ENCODE results near the gene GRIK3. TPM values are rescaled to one million over a fixed set of nuclear protein-coding genes. Genes with fewer than 3 reads are reported as not detected.

The GRIK3 gene
- total RNA-seq, 5 donors from 2014 or later (not counting 1 experiment from before 2014, with no cell fraction given) = 0.03 TPM; not detected in 4

DNA sequence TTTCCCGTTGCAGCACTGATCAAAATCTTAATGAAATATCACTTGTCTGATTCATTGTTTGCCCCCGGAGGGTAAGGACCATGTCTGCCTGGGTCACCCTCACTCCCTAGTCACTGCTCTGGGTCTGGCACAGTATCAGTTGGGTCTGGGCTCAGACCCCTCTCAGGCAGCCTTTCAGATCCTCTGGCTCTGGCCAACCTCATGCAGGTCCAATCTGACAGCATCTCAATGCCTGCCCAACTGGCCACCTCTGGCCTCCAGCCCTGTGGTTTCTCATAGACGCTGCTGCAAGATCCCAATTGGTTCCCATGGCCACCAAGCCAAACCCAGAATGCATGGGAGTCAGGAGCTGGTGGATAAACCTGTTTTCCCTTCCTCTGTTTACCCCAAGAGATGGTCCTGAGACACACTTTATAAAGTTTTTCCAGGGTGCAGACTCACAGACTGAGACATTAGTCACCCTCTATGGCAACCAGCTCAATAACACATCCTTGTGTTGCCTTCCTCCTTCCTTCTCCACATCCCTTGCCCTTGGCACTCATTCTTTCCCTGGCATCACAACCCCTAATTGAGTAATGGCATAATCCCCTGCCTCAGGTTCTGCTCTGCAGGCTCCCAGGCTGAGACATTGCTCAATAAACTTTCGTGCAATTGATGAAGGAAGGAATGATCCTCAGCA is 199.2 kb downstream of the GRIK3 start:
- Mint-ChIP-seq H3K4me3 (no peak overlapping the region), H3K27me3 (peaks cover 26 to 33% of the 10 kb centered on the region in 2 donors), H3K4me1 (no peaks in the 10 kb centered on the region), H3K9me3 (no peaks in the 10 kb centered on the region), H3K36me3 (no peaks in the 10 kb centered on the region), H3K27ac (no peak overlapping the region)
- H3K9me3 ChIP-seq = no peaks in the 10 kb centered on the region
- H3K27me3 ChIP-seq (replicated peaks in 1 of 2; ENCODE audit: control insufficient read depth in 2 of 2, extremely low read depth in 1 of 2, insufficient read depth in 2 of 2, low read length in 1 of 2) = peaks cover 0 to 43% of the 10 kb centered on the region in 2 experiments
- H3K4me1 ChIP-seq (ENCODE audit: control insufficient read depth in 1 of 2, extremely low read depth in 1 of 2, insufficient read depth in 2 of 2, low read length in 2 of 2) = no peaks in the 10 kb centered on the region
- no peak for ATAC-seq (replicated peaks in 1 of 4)
- CTCF ChIA-PET = no interaction called here
- H3K4me3 ChIP-seq (ENCODE audit: control insufficient read depth in 1 of 2, extremely low read depth in 1 of 2, low read length in 1 of 2) = no peak overlapping the region
- 50% methylated on average over 1 of the region's 4 CpGs for WGBS (ENCODE audit: insufficient coverage)
- no peak overlapping the region for H3K27ac ChIP-seq (ENCODE audit: low read length)
- no peaks in the 10 kb centered on the region for H3K36me3 ChIP-seq (ENCODE audit: control insufficient read depth in 2 of 2, extremely low read depth in 1 of 2, insufficient read depth in 1 of 2, low read length in 1 of 2)
- no peak for DNase-seq
- POLR2A ChIA-PET = no interaction called here

DNA sequence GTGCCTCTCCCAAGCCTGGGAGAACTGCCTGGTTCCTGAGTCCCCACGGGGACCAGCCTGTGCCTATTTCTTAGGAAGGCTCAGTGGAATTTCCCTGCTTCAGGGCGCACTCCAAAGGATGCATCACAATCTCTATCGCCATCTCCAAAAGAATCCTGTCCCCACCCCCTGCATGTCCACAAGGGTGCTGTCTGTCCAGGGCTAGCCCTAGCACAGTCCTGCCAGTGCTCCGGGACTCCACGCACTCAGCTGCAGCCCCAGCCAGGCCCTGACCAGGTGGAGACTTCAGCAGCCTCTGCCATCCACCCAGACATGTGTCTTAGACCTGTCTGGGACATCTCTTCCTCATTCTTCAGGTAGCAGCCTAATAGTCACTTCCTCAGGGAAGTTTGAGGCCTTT is 199.7 kb downstream of the GRIK3 start:
- Mint-ChIP-seq H3K27ac (no peak overlapping the region), H3K4me3 (no peak overlapping the region), H3K9me3 (no peaks in the 10 kb centered on the region), H3K27me3 (peaks cover 26 to 33% of the 10 kb centered on the region in 2 donors), H3K36me3 (no peaks in the 10 kb centered on the region), H3K4me1 (no peaks in the 10 kb centered on the region)
- Histone ChIP-seq H3K4me3 (ENCODE audit: control insufficient read depth in 1 of 2, extremely low read depth in 1 of 2, low read length in 1 of 2) (no peak overlapping the region), H3K4me1 (ENCODE audit: control insufficient read depth in 1 of 2, extremely low read depth in 1 of 2, insufficient read depth in 2 of 2, low read length in 2 of 2) (no peaks in the 10 kb centered on the region), H3K36me3 (ENCODE audit: control insufficient read depth in 2 of 2, extremely low read depth in 1 of 2, insufficient read depth in 1 of 2, low read length in 1 of 2) (no peaks in the 10 kb centered on the region), H3K27ac (ENCODE audit: low read length) (no peak overlapping the region), H3K9me3 (no peaks in the 10 kb centered on the region), H3K27me3 (replicated peaks in 1 of 2; ENCODE audit: control insufficient read depth in 2 of 2, extremely low read depth in 1 of 2, insufficient read depth in 2 of 2, low read length in 1 of 2) (peaks cover 0 to 43% of the 10 kb centered on the region in 2 experiments)
- ATAC-seq (replicated peaks in 1 of 4) (no peak), DNase-seq (no peak)
- ChIA-PET POLR2A (no interaction called here), CTCF (no interaction called here)
- 81% methylated on average over 5 of the region's 5 CpGs for WGBS (ENCODE audit: insufficient coverage)

DNA sequence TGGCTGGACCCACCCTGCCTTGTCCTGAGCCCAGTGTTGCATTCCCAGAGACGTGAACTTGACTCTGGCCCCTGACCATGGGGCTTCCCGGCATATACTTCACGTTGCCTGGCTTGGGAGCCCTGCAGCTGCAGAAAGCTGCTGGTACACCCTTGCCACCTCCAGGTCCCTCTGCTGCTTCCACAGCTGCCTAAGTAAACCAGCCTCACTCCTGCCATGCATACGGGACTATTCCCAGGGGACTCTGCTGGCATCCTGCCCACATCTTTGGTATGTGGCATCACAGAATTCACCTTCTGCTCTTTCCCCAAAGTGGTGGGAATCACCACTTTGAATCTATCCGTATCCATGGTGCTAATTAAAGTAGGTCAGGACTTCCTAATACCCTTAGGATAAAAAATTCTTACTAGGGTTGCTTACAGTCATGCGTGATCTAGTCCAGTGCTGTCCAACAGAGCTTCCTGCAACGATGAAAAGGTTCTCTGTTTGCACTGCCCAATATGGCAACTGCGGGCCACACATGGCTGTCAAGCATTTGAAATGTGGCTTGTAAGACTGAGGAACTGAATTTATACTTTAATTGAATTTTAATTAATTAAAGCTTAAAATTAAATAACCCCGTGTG is 203.0 kb downstream of the GRIK3 start:
- H3K9me3 ChIP-seq = no peaks in the 10 kb centered on the region
- no peaks in the 10 kb centered on the region for H3K4me1 Mint-ChIP-seq
- POLR2A ChIA-PET = no interaction called here
- H3K36me3 Mint-ChIP-seq = no peaks in the 10 kb centered on the region
- H3K4me3 Mint-ChIP-seq = no peak overlapping the region
- no peak for DNase-seq
- no peak overlapping the region for H3K4me3 ChIP-seq (ENCODE audit: control insufficient read depth in 1 of 2, extremely low read depth in 1 of 2, low read length in 1 of 2)
- no peak overlapping the region for H3K27ac ChIP-seq (ENCODE audit: low read length)
- H3K27me3 ChIP-seq (replicated peaks in 1 of 2; ENCODE audit: control insufficient read depth in 2 of 2, extremely low read depth in 1 of 2, insufficient read depth in 2 of 2, low read length in 1 of 2) = peaks cover 0 to 34% of the 10 kb centered on the region in 2 experiments
- H3K36me3 ChIP-seq (ENCODE audit: control insufficient read depth in 2 of 2, extremely low read depth in 1 of 2, insufficient read depth in 1 of 2, low read length in 1 of 2) = no peaks in the 10 kb centered on the region
- no peak overlapping the region for H3K27ac Mint-ChIP-seq
- WGBS (ENCODE audit: insufficient coverage) = 83% methylated on average over 5 of the region's 9 CpGs
- no peaks in the 10 kb centered on the region for H3K9me3 Mint-ChIP-seq
- ATAC-seq (replicated peaks in 1 of 4) = no peak
- H3K4me1 ChIP-seq (ENCODE audit: control insufficient read depth in 1 of 2, extremely low read depth in 1 of 2, insufficient read depth in 2 of 2, low read length in 2 of 2) = no peaks in the 10 kb centered on the region
- CTCF ChIA-PET = no interaction called here
- H3K27me3 Mint-ChIP-seq = peaks cover 9 to 17% of the 10 kb centered on the region in 2 donors

DNA sequence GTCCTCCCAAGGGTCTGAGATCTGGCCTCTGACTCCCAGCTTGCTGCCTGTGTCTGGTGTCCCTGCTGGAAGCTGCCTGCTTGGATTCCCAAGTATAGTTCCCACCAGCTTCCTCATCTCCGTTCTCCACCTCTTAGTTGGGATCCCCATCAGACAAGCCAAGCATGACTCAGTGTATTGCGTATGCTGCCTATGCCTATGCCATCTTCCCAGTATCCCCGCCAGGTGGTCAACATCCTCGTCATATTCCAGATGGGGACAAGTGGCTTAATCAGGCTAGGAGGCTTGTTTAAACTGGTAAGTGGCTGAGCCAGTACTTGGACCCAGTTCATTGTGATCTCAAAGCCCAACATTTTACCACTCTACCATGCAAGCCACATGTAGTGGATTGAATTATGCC is 204.4 kb downstream of the GRIK3 start:
- no peak overlapping the region for H3K4me3 Mint-ChIP-seq
- H3K9me3 Mint-ChIP-seq = no peaks in the 10 kb centered on the region
- H3K4me1 Mint-ChIP-seq = no peaks in the 10 kb centered on the region

DNA sequence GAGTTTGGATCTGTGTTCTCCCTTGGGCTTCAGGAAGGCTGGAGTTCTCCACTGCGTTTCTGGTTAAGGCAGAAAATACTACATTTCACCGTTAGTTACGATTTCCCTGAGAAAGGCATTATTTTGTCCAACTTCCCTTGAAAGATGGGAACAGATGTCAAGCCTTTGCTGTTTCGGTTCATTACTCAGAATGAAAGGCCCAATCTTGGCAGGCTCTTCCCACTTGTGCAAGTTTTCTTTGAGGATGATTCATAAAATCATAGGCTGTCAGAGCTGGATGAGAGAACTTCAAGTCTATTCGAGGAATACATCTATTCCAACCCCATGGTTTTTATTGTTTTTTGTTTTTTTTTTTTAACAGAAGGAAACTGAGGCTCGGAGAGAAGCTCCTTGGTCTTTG is 205.2 kb downstream of the GRIK3 start:
- Histone ChIP-seq H3K27me3 (replicated peaks in 1 of 2; ENCODE audit: control insufficient read depth in 2 of 2, extremely low read depth in 1 of 2, insufficient read depth in 2 of 2, low read length in 1 of 2) (peaks cover 2 to 30% of the 10 kb centered on the region in 2 experiments), H3K4me1 (ENCODE audit: control insufficient read depth in 1 of 2, extremely low read depth in 1 of 2, insufficient read depth in 2 of 2, low read length in 2 of 2) (no peaks in the 10 kb centered on the region), H3K9me3 (no peaks in the 10 kb centered on the region), H3K36me3 (ENCODE audit: control insufficient read depth in 2 of 2, extremely low read depth in 1 of 2, insufficient read depth in 1 of 2, low read length in 1 of 2) (no peaks in the 10 kb centered on the region), H3K4me3 (ENCODE audit: control insufficient read depth in 1 of 2, extremely low read depth in 1 of 2, low read length in 1 of 2) (no peak overlapping the region), H3K27ac (ENCODE audit: low read length) (no peak overlapping the region)
- ChIA-PET POLR2A (interaction anchor here in 1 of 2 donors (0.6 kb wide), 1 partner anchor 140 kb away, joined by 3 read pairs; no protein-coding TSS in a partner anchor), CTCF (no interaction called here)
- Mint-ChIP-seq H3K27ac (no peak overlapping the region), H3K36me3 (no peaks in the 10 kb centered on the region), H3K4me3 (no peak overlapping the region), H3K27me3 (peaks cover 7 to 8% of the 10 kb centered on the region in 2 donors), H3K9me3 (no peaks in the 10 kb centered on the region), H3K4me1 (no peaks in the 10 kb centered on the region)
- no peak for ATAC-seq (replicated peaks in 1 of 4)
- no peak for DNase-seq
- WGBS (ENCODE audit: insufficient coverage) = no CpG with 5 or more reads among the region's 6 CpGs

More for the DNA sequence above, 204.4 kb downstream of the GRIK3 start:
- DNase-seq = no peak
- H3K27me3 ChIP-seq (replicated peaks in 1 of 2; ENCODE audit: control insufficient read depth in 2 of 2, extremely low read depth in 1 of 2, insufficient read depth in 2 of 2, low read length in 1 of 2) = peaks cover 2 to 28% of the 10 kb centered on the region in 2 experiments
- no peaks in the 10 kb centered on the region for H3K9me3 ChIP-seq
- no peak overlapping the region for H3K4me3 ChIP-seq (ENCODE audit: control insufficient read depth in 1 of 2, extremely low read depth in 1 of 2, low read length in 1 of 2)
- H3K27me3 Mint-ChIP-seq = peaks cover 7 to 8% of the 10 kb centered on the region in 2 donors
- no peak overlapping the region for H3K27ac Mint-ChIP-seq
- 88% methylated on average over 1 of the region's 4 CpGs for WGBS (ENCODE audit: insufficient coverage)
- H3K36me3 ChIP-seq (ENCODE audit: control insufficient read depth in 2 of 2, extremely low read depth in 1 of 2, insufficient read depth in 1 of 2, low read length in 1 of 2) = no peaks in the 10 kb centered on the region
- no peaks in the 10 kb centered on the region for H3K36me3 Mint-ChIP-seq
- ChIA-PET POLR2A (no interaction called here), CTCF (no interaction called here)
- no peak for ATAC-seq (replicated peaks in 1 of 4)
- no peaks in the 10 kb centered on the region for H3K4me1 ChIP-seq (ENCODE audit: control insufficient read depth in 1 of 2, extremely low read depth in 1 of 2, insufficient read depth in 2 of 2, low read length in 2 of 2)
- no peak overlapping the region for H3K27ac ChIP-seq (ENCODE audit: low read length)

DNA sequence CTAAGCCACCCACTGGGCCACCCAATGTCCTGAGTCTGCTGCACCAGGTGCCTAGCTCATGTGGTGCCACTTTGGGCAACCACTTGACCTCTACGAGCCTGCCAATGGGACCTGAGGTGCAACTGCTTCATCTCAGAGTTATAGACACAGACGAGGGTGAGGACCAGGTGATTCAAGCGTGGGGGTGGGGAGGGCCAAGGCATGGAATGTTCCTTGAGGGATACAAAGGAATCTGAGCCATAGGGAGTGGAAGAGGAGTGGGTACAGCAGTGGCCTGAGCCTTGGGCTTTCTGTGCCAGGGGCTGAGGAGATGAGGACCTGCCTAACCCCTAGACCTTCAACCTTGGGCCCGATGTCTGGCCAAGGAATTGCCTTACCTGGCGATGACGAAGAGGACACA is 209.1 kb downstream of the GRIK3 start:
- H3K27me3 Mint-ChIP-seq = peaks cover 20 to 26% of the 10 kb centered on the region in 2 donors
- CTCF ChIA-PET = no interaction called here
- H3K27me3 ChIP-seq (replicated peaks in 1 of 2; ENCODE audit: control insufficient read depth in 2 of 2, extremely low read depth in 1 of 2, insufficient read depth in 2 of 2, low read length in 1 of 2) = peaks cover 2 to 34% of the 10 kb centered on the region in 2 experiments

More for the DNA sequence above, 209.1 kb downstream of the GRIK3 start:
- ATAC-seq (replicated peaks in 1 of 4) (no peak), DNase-seq (no peak)
- Mint-ChIP-seq H3K4me3 (no peak overlapping the region), H3K9me3 (no peaks in the 10 kb centered on the region), H3K36me3 (no peaks in the 10 kb centered on the region), H3K4me1 (no peaks in the 10 kb centered on the region), H3K27ac (no peak overlapping the region)
- no peaks in the 10 kb centered on the region for H3K36me3 ChIP-seq (ENCODE audit: control insufficient read depth in 2 of 2, extremely low read depth in 1 of 2, insufficient read depth in 1 of 2, low read length in 1 of 2)
- 69% methylated on average over 6 of the region's 6 CpGs for WGBS (ENCODE audit: insufficient coverage)
- H3K4me1 ChIP-seq (ENCODE audit: control insufficient read depth in 1 of 2, extremely low read depth in 1 of 2, insufficient read depth in 2 of 2, low read length in 2 of 2) = no peaks in the 10 kb centered on the region
- H3K27ac ChIP-seq (ENCODE audit: low read length) = no peak overlapping the region
- H3K9me3 ChIP-seq = no peaks in the 10 kb centered on the region
- H3K4me3 ChIP-seq (ENCODE audit: control insufficient read depth in 1 of 2, extremely low read depth in 1 of 2, low read length in 1 of 2) = no peak overlapping the region
- POLR2A ChIA-PET = no interaction called here

Data from T-cell (primary cell).